H54 (cell line): ENCODE measurements around the gene CAMK2N1.
"Not testable (repeated sequence)": the region's sequence is repeated elsewhere in the genome, so short reads cannot be mapped to it uniquely, and the experiment has no call there.

Experiments used
- DNase-seq: peaks from one replicate; pipeline ENCODE4 v3.0.0; 2011; ENCODE audit warnings: low spot score, mixed read lengths; ENCODE audit not compliant: insufficient read length
- FAIRE-seq: peaks from 3 replicates; lab custom pipeline; 2011; peaks lifted over from hg19 to GRCh38; lab: Jason Lieb, UNC
- POLR2A ChIP-seq: IDR thresholded peaks from 2 replicates; pipeline ENCODE4 v1.6.1; 2011; ENCODE audit warnings: low read depth, mild to moderate bottlenecking, low read length

The CAMK2N1 gene

DNA sequence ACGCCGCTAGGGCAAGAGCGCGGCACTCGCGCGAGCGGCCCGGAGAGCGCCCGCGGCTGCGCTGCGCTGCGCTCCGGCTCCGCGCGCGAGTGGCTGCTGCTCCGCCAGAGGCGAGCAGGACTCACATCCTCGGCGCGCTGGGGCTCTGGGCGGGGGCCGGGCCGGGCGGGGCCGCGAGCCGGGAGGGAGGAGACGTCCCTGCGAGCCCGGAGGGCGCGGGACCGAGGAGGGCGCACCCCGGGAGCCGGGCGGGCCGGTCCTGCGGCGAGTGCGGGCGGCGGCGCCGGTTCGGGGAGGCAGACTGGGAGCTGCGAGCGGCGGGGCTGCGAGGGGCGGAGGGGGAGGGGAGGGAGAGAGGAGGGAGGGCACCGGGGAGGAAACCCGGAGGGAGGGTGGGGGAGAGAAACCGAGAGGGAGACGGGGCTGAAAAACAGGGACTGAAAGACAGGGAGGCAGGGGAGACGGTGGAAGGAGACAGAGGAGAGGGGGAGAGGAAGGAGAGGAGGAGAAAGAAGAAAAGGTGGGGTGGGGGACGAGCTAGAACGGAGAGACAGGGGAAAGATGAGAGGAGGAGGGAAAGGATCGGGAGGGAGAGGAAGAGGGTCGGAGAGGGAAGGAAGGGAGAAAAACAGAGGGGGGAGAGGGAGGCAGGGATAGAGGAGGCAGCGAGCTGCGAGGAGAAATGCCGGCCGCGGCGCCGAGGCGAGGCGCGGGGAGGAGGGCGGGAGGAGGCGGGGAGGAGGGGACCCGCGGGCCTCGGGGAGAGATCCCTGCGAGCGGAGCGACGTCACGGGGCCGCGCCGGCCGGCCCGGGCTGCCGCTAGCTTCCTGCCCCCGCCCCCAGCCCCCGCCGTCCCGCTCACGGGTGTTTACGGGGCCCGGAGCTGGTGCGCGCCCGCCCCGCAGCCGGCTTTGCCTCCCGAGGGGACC, at the start of gene CAMK2N1:
CAMK2N1 (minus strand) TSS at position 684 of the 930 bp plus-strand sequence. CDS start 831 bp downstream, outside the sequence.
- FAIRE-seq (no peak), DNase-seq (peak; percentile 70)
- peak; percentile 22; the same call in 1 of the 2 replicates for TF ChIP-seq POLR2A

DNA sequence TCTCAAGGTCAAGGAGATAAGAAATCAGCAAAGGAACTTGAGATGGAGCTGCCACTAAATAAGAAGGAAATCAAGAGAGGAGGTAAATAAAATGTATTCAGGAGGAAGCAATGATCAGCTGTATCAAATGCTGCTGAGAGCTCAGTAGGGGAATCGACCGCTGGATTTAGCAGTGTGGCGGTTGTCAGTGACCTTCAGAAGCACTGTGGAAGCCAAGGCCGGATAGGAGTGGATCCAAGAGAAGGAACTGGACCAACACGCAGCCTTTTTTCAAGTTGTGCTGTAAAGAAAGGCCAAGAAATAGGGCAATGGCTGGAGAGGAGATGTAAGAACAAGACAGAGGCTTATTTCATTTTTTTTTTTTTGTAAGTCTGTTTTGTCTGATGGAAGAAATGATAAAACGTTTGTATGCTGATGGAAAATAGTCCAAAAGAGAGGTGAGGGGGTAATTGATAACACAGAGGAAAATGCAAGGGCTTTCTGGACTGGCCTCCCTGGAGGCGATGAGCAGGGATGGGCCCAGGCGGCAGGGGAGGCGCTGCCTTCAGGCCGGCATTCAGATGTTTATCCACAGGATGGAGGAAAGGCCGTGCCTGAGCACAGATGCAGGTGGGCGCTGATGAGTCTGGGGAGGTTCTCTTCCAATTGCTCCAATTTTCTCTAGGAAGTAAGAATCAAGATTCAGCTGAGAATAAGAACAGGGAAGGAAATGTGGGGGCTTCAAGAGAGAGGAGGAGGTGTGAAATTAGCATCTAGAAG, 48.8 kb upstream of the CAMK2N1 start:
- no peak for DNase-seq
- TF ChIP-seq POLR2A: no peak
- FAIRE-seq: no peak

DNA sequence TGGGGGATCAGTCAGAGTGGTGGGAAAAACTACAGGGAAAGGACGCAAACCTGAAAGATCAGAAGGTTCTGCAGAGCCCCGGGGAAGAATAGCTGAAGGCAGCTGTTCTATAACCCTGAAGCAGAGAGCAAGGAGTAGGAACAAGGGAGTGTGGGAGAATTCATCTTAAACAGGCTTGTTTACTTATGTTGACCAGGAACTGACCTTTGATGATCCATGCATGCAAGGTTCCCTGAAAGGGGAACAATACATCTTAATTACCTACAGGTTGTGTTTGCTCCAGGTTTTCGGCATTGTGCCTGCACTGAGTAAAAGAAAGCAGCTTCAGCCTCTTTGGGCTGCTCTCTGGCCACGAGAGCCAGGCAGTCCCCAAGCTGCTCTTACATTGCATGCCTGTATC, 47.6 kb upstream of the CAMK2N1 start:
- no peak for DNase-seq
- FAIRE-seq: no peak
- TF ChIP-seq POLR2A: no peak

DNA sequence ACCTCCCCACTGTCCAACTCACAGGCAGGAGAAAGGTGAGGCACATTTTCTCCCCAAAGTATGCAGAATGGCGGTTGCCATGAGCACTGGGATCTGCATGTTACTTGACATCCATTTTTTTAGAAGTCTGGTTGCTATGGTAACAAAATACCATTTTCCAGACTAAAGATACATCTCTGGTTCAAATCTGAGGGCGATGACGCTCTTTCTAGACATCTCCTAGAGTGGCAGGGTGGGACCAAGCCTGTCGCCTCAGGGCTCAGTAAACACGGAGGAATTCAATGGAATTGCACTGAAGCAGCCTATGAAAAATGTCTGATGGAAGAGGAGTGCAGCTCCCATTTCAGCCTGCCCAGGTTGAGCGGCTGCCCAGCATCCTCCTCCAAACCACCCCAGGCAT, 44.9 kb upstream of the CAMK2N1 start:
- FAIRE-seq: no peak
- DNase-seq: no peak
- TF ChIP-seq POLR2A: no peak

DNA sequence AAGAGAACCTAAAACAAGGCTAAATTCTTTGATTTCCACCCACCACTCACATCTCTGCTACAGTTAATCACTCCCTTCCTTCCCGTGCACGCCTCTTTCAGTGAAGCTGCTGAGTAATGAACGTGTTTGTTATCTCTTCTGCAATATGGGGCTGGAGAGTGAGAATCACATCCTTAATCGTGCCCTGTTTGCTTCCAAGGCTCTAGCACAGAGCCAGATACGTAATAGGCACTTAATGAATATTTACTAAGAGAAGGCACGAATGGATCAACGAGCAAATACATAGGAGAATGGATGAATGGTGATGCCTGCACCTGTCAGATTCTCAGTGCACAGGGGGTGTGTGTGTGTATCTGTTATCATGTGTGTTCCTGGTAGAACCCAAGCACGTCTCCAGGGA, 44.3 kb upstream of the CAMK2N1 start:
- no peak for TF ChIP-seq POLR2A
- DNase-seq (no peak), FAIRE-seq (no peak)

DNA sequence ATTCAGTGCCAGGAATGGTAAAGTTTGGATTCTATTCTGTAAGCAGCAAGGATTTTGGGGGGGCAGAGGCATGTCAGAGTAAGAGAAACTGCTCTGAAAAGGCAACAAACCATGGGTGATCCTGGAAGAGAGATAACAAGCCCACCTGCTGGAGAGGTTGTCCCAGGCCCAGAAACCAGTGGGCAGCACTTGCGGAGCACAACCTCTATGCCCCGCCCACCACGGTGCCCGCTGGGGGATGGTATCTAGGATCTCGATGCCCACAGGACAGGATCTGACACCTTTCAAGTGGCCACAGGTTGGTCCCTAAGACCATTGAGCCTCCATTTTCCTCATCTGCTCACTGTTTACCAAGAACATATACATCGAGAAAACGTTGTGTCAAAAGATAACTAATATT, 42.2 kb upstream of the CAMK2N1 start:
- no peak for TF ChIP-seq POLR2A
- no peak for DNase-seq
- no peak for FAIRE-seq

DNA sequence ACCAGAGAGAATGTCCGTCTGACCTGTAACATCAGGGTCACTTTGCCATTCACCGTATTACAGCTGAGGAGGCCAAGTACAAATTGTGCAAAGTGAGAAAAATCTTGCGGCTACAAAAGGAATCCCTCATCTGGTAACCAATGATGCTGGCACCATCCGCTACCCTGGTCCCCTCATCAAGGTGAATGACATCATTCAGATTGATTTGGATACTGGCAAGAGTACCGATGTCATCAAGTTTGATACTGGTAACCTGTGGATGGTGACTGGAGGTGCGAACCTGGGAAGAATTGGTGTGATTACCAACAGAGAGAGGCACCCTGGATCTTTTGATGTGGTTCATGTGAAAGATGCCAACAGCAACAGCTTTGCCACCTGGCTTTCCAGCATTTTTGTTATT, 40.3 kb upstream of the CAMK2N1 start:
- TF ChIP-seq POLR2A: no peak
- no peak for FAIRE-seq
- no peak for DNase-seq

DNA sequence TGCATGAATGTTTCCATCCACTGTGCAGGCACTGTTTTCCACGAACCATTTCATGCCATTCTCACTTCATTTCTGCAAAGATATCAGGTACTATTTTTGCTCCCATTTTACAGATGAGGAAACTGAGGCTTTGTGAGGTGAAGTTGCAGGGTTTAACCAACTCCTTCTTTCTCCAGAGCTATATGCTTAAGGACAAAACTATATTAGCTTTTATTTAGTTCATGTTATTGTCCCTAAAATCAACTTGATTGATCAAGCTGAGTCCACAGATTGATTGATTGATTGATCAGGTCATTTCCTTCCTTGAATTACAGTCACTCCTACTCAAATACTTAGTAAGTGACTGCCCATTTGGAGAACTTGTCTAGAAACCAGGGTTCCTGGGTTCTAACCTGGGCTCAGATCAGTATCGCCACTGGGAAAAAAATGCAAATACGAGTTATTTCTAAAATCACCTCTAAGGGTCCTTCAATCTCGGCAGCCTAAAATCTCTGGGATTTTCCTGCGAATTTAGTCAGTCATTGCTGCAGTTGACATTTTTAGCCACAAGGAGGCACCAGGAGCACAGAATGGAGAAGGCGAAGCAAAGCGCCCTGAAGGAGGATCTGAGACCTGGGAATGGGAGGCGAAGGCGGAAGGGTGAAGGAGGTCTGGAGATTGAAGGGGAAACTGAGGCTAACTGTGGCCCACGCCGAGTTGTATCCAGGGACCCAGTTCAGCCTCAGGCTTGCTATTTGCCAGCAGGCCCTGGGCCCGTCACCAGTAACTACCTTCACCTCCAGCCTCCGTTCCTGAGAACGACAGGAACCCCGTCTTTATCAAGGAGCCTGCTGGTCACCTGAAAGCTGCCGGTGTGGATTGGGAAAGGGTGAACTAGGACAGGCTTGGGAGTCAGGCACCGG, 36.2 kb upstream of the CAMK2N1 start:
- DNase-seq (peak; percentile 24), FAIRE-seq (peak; percentile 72)
- TF ChIP-seq POLR2A: no peak

DNA sequence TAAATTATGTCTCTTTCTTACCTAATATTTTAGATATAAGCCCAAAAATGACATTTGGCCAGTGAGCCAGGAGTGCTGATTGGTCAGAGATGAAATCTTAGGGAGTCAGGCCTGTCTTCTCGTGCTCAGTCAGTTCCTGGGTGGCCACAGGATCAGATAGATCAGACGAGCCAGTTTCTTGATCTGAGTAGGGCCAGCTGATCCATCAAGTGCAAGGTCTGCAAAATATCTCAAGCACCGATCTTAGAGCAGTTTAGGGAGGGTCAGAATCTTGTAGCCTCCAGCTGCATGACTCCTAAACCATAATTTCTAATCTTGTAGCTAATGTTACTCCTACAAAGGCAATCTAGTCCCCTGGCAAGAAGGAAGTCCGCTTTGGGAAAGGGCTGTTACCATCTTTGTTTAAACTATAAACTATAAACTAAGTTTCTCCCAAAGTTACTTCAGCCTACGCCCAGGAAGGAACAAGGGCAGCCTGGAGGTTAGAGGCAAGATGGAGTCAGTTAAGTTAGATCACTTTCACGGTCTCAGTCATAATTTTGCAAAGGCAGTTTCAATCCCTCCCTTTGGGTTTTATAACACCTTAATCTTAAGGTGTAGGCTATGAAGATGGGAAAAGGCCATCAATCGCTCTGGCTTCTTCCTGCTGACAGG, 33.7 kb upstream of the CAMK2N1 start:
- not testable (repeated sequence) for DNase-seq, FAIRE-seq

DNA sequence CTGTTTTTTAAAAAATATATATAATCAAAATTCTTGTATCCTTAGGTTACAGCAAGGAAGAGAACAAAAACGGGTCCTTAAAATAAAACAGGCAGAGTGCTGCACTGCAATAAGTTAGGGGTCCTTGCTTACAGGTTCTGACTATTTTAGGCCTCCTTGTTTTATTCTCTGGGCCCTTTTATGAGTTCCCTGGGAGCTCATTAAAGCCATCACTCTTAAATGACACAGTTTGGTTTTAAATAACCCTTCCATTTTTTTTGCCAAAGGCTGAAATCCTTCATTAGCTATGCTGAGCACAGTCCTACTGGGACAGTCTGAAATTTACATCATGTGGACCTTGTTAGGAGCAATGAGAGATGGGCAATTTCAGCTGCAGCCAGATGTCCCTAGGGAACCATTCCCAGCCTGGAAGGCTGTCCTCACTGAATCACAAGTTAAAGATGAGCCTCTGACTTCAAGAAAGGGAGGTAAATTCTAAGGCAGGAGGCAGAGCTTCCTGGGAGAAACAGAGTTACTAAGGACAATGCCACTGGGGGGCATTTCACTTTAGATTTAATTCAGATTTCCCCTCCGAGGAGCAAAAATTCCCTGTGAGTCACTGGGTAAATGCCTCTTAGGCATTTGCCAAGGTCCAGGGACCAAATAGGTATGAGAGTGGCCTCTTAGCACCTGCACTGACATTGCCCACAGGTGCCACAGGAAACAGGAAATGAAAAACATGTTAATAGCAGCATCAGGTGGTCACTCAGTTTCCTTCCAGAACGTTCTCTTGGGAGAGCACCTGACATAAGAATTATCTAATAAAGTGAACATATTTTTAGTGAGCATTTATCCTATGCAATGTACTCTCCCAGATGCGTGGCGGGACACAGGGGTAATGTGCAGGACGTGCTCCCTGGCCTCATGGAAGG, 25.8 kb upstream of the CAMK2N1 start:
- TF ChIP-seq POLR2A: no peak
- no peak for FAIRE-seq

DNA sequence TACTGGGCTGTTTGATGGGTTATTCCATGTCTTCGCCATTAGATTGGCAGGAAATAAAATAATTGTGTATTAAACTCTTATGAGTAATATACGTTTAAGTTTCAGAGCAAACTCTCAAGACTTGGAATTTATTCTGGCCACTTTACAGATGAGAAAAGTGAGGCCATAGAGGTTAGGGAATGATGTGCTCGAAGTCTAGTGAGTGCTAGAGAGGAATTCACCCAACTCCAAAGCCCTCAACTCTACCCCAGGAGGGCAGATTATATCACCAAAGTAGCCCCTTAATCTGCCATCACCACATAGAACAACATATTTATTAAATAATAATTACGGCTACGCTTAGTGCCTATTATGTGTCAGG, 22.4 kb upstream of the CAMK2N1 start:
- no peak for DNase-seq
- no peak for FAIRE-seq
- TF ChIP-seq POLR2A: no peak

More for the DNA sequence above, 25.8 kb upstream of the CAMK2N1 start:
- no peak for DNase-seq
